ENCODE measurements around the gene LDB1.

The LDB1 gene

GRCh38 chr10:102133373-102134195, 13.4 kb upstream of the LDB1 start:
- Histone ChIP-seq H3K4me3 (ENCODE audit: low read depth, low read length) (peak overlapping the region; percentile 99), H3K36me3 (replicated peaks) (peaks cover 9% of the 10 kb centered on the region), H3K27me3 (replicated peaks) (no peaks in the 10 kb centered on the region), H3K27ac (peak overlapping the region; percentile 83)
- no peak for TF ChIP-seq CTCF (IDR thresholded peaks at IDR 0.05; ENCODE audit: low read depth, low read length, missing control alignments)
- peak; percentile 60 for DNase-seq
- in situ Hi-C loops (cut with HindIII; ENCODE audit: low pct_ligation_motif_present, low sequenced_read_pairs): no loop called here

- Histone ChIP-seq H3K36me3 (replicated peaks) (peaks cover 1% of the 10 kb centered on the region), H3K27me3 (replicated peaks) (no peaks in the 10 kb centered on the region), H3K27ac (peak within 1 kb of the TSS; percentile 83), H3K4me3 (ENCODE audit: low read depth, low read length) (peak within 1 kb of the TSS; percentile 99)
- in situ Hi-C loops (cut with HindIII; ENCODE audit: low pct_ligation_motif_present, low sequenced_read_pairs): no loop called here
- peak; percentile 89 for TF ChIP-seq CTCF (IDR thresholded peaks at IDR 0.05; ENCODE audit: low read depth, low read length, missing control alignments)
- peak; percentile 99 for DNase-seq
Measured at GRCh38 chr10:102132563-102133372, 12.6 kb upstream of the LDB1 start, which contains the start of gene PPRC1. PPRC1 (plus strand) TSS chr10:102133040; CDS start chr10:102133069, 29 bp downstream.

GRCh38 chr10:102132193-102132562, 12.0 kb upstream of the LDB1 start:
- Histone ChIP-seq H3K36me3 (replicated peaks) (no peaks in the 10 kb centered on the region), H3K27ac (peak overlapping the region; percentile 31), H3K4me3 (ENCODE audit: low read depth, low read length) (peak overlapping the region; percentile 99), H3K27me3 (replicated peaks) (no peaks in the 10 kb centered on the region)
- DNase-seq: no peak
- no peak for TF ChIP-seq CTCF (IDR thresholded peaks at IDR 0.05; ENCODE audit: low read depth, low read length, missing control alignments)
- in situ Hi-C loops (cut with HindIII; ENCODE audit: low pct_ligation_motif_present, low sequenced_read_pairs): no loop called here

GRCh38 chr10:102131286-102132170, 11.4 kb upstream of the LDB1 start:
- Histone ChIP-seq H3K27me3 (replicated peaks) (no peaks in the 10 kb centered on the region), H3K4me3 (ENCODE audit: low read depth, low read length) (no peak overlapping the region), H3K27ac (peak overlapping the region; percentile 31), H3K36me3 (replicated peaks) (no peaks in the 10 kb centered on the region)
- no peak for TF ChIP-seq CTCF (IDR thresholded peaks at IDR 0.05; ENCODE audit: low read depth, low read length, missing control alignments)
- DNase-seq: peak; percentile 52
- in situ Hi-C loops (cut with HindIII; ENCODE audit: low pct_ligation_motif_present, low sequenced_read_pairs): no loop called here

GRCh38 chr10:102123223-102123622, 3.1 kb upstream of the LDB1 start:
- TF ChIP-seq CTCF (IDR thresholded peaks at IDR 0.05; ENCODE audit: low read depth, low read length, missing control alignments): no peak
- Histone ChIP-seq H3K36me3 (replicated peaks) (no peaks in the 10 kb centered on the region), H3K27ac (no peak overlapping the region), H3K27me3 (replicated peaks) (no peaks in the 10 kb centered on the region), H3K4me3 (ENCODE audit: low read depth, low read length) (no peak overlapping the region)
- no peak for DNase-seq
- in situ Hi-C loops (cut with HindIII; ENCODE audit: low pct_ligation_motif_present, low sequenced_read_pairs): no loop called here

All from brain microvascular endothelial cell (primary cell).